Frontal cortex (tissue), 4 donors: Measurements from ENCODE around the gene RLN3. TPM values are rescaled to one million over a fixed set of nuclear protein-coding genes. Genes with fewer than 3 reads are reported as not detected.

Experiments
- DNase-seq, 2 donors: peaks; one replicate each; pipeline ENCODE4 v3.0.0; 2012; ENCODE audit warnings: low spot score in 2 of 2
- FAIRE-seq: peaks from 2 replicates; lab custom pipeline; 2012; peaks lifted over from hg19 to GRCh38; lab: Jason Lieb, UNC
- total RNA-seq: library from RNA; depleted of rRNA; stranded (reverse); fragments of >200 nt; gene quantifications from one replicate; pipeline ENCODE4 v1.2.3, GENCODE V29; 2014
- donor health status: control.
- donor health status: control.
- donor health status: control.

RLN3 gene
- total RNA-seq, 1 donor from 2014 or later: not detected

- FAIRE-seq: no peak
- DNase-seq: no peak
These were observed 44.8 kb downstream of the RLN3 start, which contains the start of gene MISP3 for GRCh38 chr19:14072535-14073260. TSS of gene MISP3 (plus strand) at chr19:14072786. CDS start at chr19:14073310, 524 bp downstream.

GRCh38 chr19:14073261-14073924 is 45.4 kb downstream of the RLN3 start:
- FAIRE-seq: no peak
- DNase-seq: peak; percentile 80 to 89

GRCh38 chr19:14073925-14074838 is 46.2 kb downstream of the RLN3 start:
- no peak for FAIRE-seq
- DNase-seq: peak in 1 of 2 donors; percentile 60

- no peak for FAIRE-seq
- DNase-seq: no peak
These were observed 50.5 kb downstream of the RLN3 start for GRCh38 chr19:14078411-14078810.

Other genes with a start within 250 kb of the RLN3 start
- gene ZSWIM4, start 232.7 kb upstream of the RLN3 start, total RNA-seq: 6.9 TPM
- gene NANOS3, start 151.0 kb upstream of the RLN3 start, total RNA-seq: 3.7 TPM
- 13.0 TPM for gene BRME1, start 122.0 kb upstream of the RLN3 start, total RNA-seq
- gene CC2D1A, start 121.9 kb upstream of the RLN3 start, total RNA-seq: 10.2 TPM
- gene PODNL1, start 89.7 kb upstream of the RLN3 start, total RNA-seq: 0.41 TPM
- gene DCAF15, start 75.6 kb upstream of the RLN3 start, total RNA-seq: 13.0 TPM
- 1.2 TPM for gene RFX1, start 21.8 kb upstream of the RLN3 start, total RNA-seq
- gene IL27RA, start 3.6 kb downstream of the RLN3 start, total RNA-seq: 5.7 TPM
- gene PALM3, start 33.9 kb downstream of the RLN3 start, total RNA-seq: 3.3 TPM
- 0.41 TPM for gene MISP3, start 44.6 kb downstream of the RLN3 start, total RNA-seq
- not detected for gene C19orf67, start 57.6 kb downstream of the RLN3 start, total RNA-seq
- gene SAMD1, start 62.6 kb downstream of the RLN3 start, total RNA-seq: 43.2 TPM
- 22.0 TPM for gene PRKACA, start 89.6 kb downstream of the RLN3 start, total RNA-seq
- gene ASF1B, start 108.4 kb downstream of the RLN3 start, total RNA-seq: 1.2 TPM
- 41.6 TPM for gene ADGRL1, start 178.0 kb downstream of the RLN3 start, total RNA-seq